SU-DHL-6 (cell line): ENCODE measurements around the gene PLXNB2.

Source experiments
- H2AFZ ChIP-seq: fragments of 200-600 bp; sonication (generic); 2 replicates; pipeline ENCODE4 v1.6.1; 2014; ENCODE audit warnings: low read depth, mild to moderate bottlenecking, moderate library complexity, mixed read lengths, antibody characterized with exemption, low read length; ENCODE audit not compliant: severe bottlenecking
- H3F3A ChIP-seq: fragments of 200-600 bp; shearing (Covaris generic); 2 replicates; pipeline ENCODE4 v1.6.0; 2016; ENCODE audit warnings: antibody characterized with exemption, mild to moderate bottlenecking; ENCODE audit not compliant: insufficient read depth
- H3K27ac ChIP-seq: fragments of 200-600 bp; sonication (generic); 2 replicates; pipeline ENCODE4 v1.5.1; 2016; ENCODE audit warnings: low read depth, mild to moderate bottlenecking, low read length, moderate library complexity, mixed read lengths
- H3K27me3 ChIP-seq: fragments of 200-600 bp; sonication (generic), shearing (Covaris generic); 2 replicates; pipeline ENCODE4 v1.6.0; 2014; ENCODE audit warnings: mild to moderate bottlenecking, low read length
- H3K36me3 ChIP-seq: fragments of 200-600 bp; sonication (generic); 2 replicates; pipeline ENCODE4 v1.6.1; 2014; ENCODE audit warnings: mild to moderate bottlenecking, low read length, mixed read lengths
- H3K4me2 ChIP-seq: fragments of 300-600, 200-600 bp; shearing (Covaris generic), sonication (generic); 2 replicates; pipeline ENCODE4 v1.6.0; 2014; ENCODE audit warnings: low read length, low read depth, mild to moderate bottlenecking; ENCODE audit not compliant: poor library complexity, severe bottlenecking
- H3K4me3 ChIP-seq: fragments of 200-600 bp; sonication (generic); 2 replicates; pipeline ENCODE4 v1.5.1; 2014; ENCODE audit warnings: antibody characterized with exemption, low read length, mild to moderate bottlenecking, mixed read lengths; ENCODE audit not compliant: insufficient read depth, poor library complexity, severe bottlenecking
- H3K79me2 ChIP-seq: fragments of 200-600 bp; sonication (generic); 2 replicates; pipeline ENCODE4 v1.6.1; 2014; ENCODE audit warnings: mild to moderate bottlenecking, low read length, moderate library complexity; ENCODE audit not compliant: insufficient read depth
- H3K9ac ChIP-seq: fragments of 200-600 bp; sonication (generic); 2 replicates; pipeline ENCODE4 v1.7.0; 2014; ENCODE audit warnings: mild to moderate bottlenecking, low read length
- H3K9me2 ChIP-seq: fragments of 200-600 bp; sonication (generic); replicated peaks from 2 replicates; pipeline ENCODE4 v1.6.1; 2014; ENCODE audit warnings: low read length; ENCODE audit not compliant: insufficient read depth
- H3K9me3 ChIP-seq: fragments of 200-600 bp; sonication (generic); 2 replicates; pipeline ENCODE4 v1.6.1; 2014; ENCODE audit warnings: low read length, mixed read lengths; ENCODE audit not compliant: insufficient read depth
- H4K20me1 ChIP-seq: fragments of 200-600 bp; sonication (generic); 2 replicates; pipeline ENCODE4 v1.6.1; 2014; ENCODE audit warnings: low read depth, mild to moderate bottlenecking, antibody characterized with exemption, low read length, moderate library complexity, mixed read lengths
- EZH2phosphoT487 ChIP-seq: fragments of 200-600 bp; sonication (generic), shearing (Covaris generic); conservative IDR thresholded peaks from 2 replicates; pipeline ENCODE4 v1.6.1; 2018; ENCODE audit warnings: mild to moderate bottlenecking, antibody characterized with exemption, low read length, moderate library complexity, mixed read lengths
- TF ChIP-seq, protein P1 (sequence below): fragments of 200-600 bp; sonication (generic); IDR thresholded peaks from one replicate; pipeline ENCODE4 v1.5.1; 2017; ENCODE audit warnings: antibody characterized with exemption, mild to moderate bottlenecking, low read length, moderate library complexity; ENCODE audit not compliant: insufficient read depth, poor library complexity, severe bottlenecking

Gene PLXNB2, protein sequence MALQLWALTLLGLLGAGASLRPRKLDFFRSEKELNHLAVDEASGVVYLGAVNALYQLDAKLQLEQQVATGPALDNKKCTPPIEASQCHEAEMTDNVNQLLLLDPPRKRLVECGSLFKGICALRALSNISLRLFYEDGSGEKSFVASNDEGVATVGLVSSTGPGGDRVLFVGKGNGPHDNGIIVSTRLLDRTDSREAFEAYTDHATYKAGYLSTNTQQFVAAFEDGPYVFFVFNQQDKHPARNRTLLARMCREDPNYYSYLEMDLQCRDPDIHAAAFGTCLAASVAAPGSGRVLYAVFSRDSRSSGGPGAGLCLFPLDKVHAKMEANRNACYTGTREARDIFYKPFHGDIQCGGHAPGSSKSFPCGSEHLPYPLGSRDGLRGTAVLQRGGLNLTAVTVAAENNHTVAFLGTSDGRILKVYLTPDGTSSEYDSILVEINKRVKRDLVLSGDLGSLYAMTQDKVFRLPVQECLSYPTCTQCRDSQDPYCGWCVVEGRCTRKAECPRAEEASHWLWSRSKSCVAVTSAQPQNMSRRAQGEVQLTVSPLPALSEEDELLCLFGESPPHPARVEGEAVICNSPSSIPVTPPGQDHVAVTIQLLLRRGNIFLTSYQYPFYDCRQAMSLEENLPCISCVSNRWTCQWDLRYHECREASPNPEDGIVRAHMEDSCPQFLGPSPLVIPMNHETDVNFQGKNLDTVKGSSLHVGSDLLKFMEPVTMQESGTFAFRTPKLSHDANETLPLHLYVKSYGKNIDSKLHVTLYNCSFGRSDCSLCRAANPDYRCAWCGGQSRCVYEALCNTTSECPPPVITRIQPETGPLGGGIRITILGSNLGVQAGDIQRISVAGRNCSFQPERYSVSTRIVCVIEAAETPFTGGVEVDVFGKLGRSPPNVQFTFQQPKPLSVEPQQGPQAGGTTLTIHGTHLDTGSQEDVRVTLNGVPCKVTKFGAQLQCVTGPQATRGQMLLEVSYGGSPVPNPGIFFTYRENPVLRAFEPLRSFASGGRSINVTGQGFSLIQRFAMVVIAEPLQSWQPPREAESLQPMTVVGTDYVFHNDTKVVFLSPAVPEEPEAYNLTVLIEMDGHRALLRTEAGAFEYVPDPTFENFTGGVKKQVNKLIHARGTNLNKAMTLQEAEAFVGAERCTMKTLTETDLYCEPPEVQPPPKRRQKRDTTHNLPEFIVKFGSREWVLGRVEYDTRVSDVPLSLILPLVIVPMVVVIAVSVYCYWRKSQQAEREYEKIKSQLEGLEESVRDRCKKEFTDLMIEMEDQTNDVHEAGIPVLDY (N-terminal part only)

DNA sequence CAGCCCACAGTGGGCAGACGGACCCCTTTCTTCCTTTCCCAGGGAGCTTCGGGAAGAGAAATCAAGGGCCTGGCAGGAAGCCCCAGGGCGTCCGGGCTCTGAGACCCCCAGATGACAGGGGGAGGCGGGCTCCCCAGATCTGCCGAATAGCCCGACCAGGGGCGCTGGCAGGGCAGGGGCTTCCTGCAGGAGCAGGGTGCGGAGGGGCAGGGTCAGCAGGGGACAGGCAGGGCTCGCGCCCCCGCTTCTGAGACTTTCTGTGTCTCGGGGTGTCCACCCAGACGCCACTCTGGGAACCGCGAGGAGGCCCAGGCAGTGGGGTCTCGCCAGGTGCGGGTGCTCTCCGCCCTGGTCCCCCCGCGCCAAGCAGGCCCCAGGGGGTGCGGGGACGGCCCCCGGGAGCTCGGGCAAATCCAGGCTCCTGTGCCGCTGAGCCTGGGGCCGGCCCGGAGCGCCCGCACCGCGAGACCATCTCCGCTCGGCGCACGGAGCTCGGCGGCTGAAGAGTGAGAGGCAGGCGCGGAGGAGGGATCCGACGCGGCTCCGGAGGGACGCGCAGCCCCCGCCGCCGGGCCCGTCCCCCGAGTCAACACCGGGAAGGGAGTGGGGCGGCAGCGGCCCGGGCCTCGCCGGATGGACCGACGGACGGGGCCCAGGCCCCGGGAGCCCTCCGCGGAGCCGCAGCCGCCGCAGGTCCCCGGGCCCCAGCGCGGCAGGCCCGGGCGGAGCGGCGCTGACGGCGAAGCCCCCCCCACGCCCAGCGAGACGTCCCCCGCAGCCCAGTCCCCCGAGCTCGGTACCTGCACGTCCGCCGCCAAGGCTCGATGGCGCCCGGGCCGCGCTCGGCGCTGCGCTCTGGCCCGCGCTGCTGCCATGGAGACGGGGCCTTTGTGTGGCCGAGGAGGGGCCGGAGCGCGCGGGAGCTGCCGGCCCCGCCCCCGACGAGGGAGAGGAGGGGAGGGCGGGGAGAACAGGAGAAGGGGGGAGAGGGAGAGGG lies at the start of gene PLXNB2:
PLXNB2 (minus strand) TSS at position 894 of the 997 bp plus-strand sequence. CDS start 17,062 bp downstream, outside the sequence.
- Histone ChIP-seq H3K27me3 (no peaks in the 10 kb centered on the region), H3K27ac (peak within 1 kb of the TSS; percentile 97), H3K79me2 (no peaks in the 10 kb centered on the region), H3F3A (peaks cover 43% of the 10 kb centered on the region), H2AFZ (no peak within 1 kb of the TSS), H3K9me3 (no peaks in the 10 kb centered on the region), H3K9ac (peak within 1 kb of the TSS; percentile 65), H3K36me3 (no peaks in the 10 kb centered on the region), H3K4me3 (peak within 1 kb of the TSS; percentile 54), H3K9me2 (no peaks in the 10 kb centered on the region), H3K4me2 (peak within 1 kb of the TSS; percentile 74), H4K20me1 (no peaks in the 10 kb centered on the region)
- no peak for TF ChIP-seq EZH2phosphoT487
- TF ChIP-seq, protein P1, sequence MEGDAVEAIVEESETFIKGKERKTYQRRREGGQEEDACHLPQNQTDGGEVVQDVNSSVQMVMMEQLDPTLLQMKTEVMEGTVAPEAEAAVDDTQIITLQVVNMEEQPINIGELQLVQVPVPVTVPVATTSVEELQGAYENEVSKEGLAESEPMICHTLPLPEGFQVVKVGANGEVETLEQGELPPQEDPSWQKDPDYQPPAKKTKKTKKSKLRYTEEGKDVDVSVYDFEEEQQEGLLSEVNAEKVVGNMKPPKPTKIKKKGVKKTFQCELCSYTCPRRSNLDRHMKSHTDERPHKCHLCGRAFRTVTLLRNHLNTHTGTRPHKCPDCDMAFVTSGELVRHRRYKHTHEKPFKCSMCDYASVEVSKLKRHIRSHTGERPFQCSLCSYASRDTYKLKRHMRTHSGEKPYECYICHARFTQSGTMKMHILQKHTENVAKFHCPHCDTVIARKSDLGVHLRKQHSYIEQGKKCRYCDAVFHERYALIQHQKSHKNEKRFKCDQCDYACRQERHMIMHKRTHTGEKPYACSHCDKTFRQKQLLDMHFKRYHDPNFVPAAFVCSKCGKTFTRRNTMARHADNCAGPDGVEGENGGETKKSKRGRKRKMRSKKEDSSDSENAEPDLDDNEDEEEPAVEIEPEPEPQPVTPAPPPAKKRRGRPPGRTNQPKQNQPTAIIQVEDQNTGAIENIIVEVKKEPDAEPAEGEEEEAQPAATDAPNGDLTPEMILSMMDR = no peak

DNA sequence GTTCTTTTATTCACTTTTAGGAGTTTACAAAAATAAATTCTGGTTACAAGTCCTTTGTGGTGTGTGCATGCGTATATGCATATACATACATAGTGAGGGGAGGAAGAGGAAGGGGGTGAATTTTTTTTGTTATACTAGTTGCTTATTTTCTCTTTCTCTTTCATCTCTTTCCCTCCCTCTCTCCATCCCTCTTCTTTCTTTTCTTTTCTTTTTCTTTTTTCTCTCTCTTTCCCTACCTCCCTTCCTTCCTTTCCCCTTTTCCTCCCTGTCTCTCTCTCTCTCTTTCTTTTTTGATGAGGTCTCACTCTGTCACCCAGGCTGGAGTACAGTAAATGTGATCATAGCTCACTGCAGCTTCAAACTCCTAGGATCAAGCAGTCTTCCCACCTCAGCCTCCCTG lies 49.8 kb upstream of the PLXNB2 start:
- H4K20me1 ChIP-seq = peaks cover 20% of the 10 kb centered on the region; the same call in 1 of the 2 replicates
- no peaks in the 10 kb centered on the region for H3K9me2 ChIP-seq
- TF ChIP-seq, protein P1 = no peak
- no peak for TF ChIP-seq EZH2phosphoT487
- H3K4me2 ChIP-seq = no peak overlapping the region
- H3K27me3 ChIP-seq = no peaks in the 10 kb centered on the region
- H3K79me2 ChIP-seq = peaks cover 93% of the 10 kb centered on the region
- H3K4me3 ChIP-seq = no peak overlapping the region
- H3K9me3 ChIP-seq = no peaks in the 10 kb centered on the region
- no peak overlapping the region for H3K9ac ChIP-seq
- no peak overlapping the region for H3K27ac ChIP-seq
- no peaks in the 10 kb centered on the region; the same call in 1 of the 2 replicates for H3K36me3 ChIP-seq
- 0 out of 2 replicates have a peak, but pooled peaks cover 4% of the 10 kb centered on the region for H3F3A ChIP-seq
- no peak overlapping the region for H2AFZ ChIP-seq
